HUES48 (cell line): ENCODE data around the gene ZNF580.

Experiments used
- H3K27ac ChIP-seq: one replicate; pipeline ENCODE4 v1.7.0; 2013; ENCODE audit warnings: low read depth, low read length, inconsistent platforms
- H3K27me3 ChIP-seq: 2 replicates; pipeline ENCODE4 v1.6.1; 2013; ENCODE audit warnings: mild to moderate bottlenecking, low read length; ENCODE audit not compliant: control insufficient read depth, insufficient read depth
- H3K36me3 ChIP-seq: 2 replicates; pipeline ENCODE4 v1.6.1; 2013; ENCODE audit warnings: low read length; ENCODE audit not compliant: control insufficient read depth, insufficient read depth
- H3K4me1 ChIP-seq: 2 replicates; pipeline ENCODE4 v1.6.1; 2013; ENCODE audit warnings: mild to moderate bottlenecking, low read length; ENCODE audit not compliant: control insufficient read depth, insufficient read depth
- H3K4me3 ChIP-seq: 2 replicates; pipeline ENCODE4 v1.5.1; 2013; ENCODE audit warnings: mild to moderate bottlenecking, low read depth, low read length
- H3K9ac ChIP-seq: 2 replicates; pipeline ENCODE4 v1.6.1; 2013; ENCODE audit warnings: mild to moderate bottlenecking, low read depth, low read length, moderate library complexity
- H3K9me3 ChIP-seq: 2 replicates; pipeline ENCODE4 v1.6.1; 2013; ENCODE audit warnings: low read length; ENCODE audit not compliant: control insufficient read depth, insufficient read depth

The ZNF580 gene, protein sequence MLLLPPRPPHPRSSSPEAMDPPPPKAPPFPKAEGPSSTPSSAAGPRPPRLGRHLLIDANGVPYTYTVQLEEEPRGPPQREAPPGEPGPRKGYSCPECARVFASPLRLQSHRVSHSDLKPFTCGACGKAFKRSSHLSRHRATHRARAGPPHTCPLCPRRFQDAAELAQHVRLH

DNA sequence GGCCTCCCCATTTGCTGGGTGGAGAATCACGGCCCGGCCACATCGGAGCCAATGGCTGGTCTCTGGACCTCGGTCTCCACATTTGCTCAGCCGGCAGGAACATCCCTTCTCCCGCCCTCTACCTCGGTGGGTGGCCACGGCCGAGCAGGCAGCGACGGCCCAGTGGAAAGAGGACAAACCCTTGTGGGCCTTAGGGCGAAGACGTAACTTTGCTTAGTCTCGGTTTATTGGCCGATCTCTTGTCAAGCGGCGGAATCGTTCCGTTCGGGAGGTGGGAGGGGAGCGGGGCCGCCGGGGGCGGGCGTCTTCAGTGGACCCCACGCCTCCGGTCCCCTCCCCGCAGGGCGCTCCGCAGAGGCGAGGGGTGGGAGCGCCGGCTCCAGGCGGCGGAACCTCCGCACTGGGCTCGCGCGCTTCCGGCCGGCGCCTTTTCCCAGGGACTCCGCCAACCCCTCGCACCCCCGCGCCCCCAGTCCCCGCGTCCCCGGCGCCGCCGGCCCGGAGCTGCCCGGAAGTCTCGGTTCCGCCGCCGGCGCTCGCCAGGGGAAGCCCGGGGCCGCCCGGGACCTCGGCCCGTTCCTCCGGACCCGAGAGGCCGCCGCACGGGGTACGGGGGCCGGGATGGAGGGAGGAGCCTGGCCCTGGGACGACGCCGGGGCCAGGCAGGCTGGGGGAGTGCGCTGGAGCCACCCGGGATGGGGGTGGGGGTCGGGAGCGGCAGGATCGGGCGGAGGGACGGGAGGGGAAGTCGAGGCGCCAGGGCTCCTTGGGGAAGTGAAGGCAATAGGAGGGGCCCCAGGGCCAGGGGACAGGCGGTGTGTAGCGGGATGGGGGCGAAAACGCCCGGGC, at the start of gene ZNF580:
Gene ZNF580 (plus strand): TSS at position 426 of the 849 bp plus-strand sequence. CDS start 1,507 bp downstream, outside the sequence.
- no peaks in the 10 kb centered on the region for H3K9me3 ChIP-seq
- H3K36me3 ChIP-seq: peaks cover 15% of the 10 kb centered on the region
- H3K27me3 ChIP-seq: no peaks in the 10 kb centered on the region
- peak within 1 kb of the TSS; percentile 76 for H3K4me3 ChIP-seq
- peak within 1 kb of the TSS; percentile 79 for H3K9ac ChIP-seq
- peaks cover 11% of the 10 kb centered on the region for H3K4me1 ChIP-seq
- peak within 1 kb of the TSS; percentile 90 for H3K27ac ChIP-seq

DNA sequence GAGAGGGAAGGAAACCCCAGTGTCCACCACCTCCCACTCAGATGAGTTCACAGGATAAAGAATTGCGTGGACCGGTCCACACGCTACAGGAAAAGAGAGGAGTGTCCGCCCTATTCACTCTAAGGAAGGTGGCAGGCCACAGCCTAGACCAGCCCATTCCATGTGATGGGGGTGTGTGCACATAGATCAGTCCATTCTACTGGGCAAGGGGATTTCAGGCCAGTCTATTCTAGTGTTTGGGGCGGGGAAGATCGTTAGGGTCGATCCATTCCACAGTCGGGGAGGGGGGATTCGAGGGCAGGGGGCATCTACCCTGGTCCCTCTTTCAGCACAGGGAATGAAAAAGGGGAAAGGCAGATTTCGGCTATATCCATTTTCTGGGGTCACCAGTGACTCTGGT, 49.2 kb upstream of the ZNF580 start:
- H3K9me3 ChIP-seq: no peaks in the 10 kb centered on the region
- no peak overlapping the region for H3K27ac ChIP-seq
- H3K27me3 ChIP-seq: peaks cover 3% of the 10 kb centered on the region
- H3K36me3 ChIP-seq: peaks cover 23% of the 10 kb centered on the region
- no peak overlapping the region for H3K4me3 ChIP-seq
- no peak overlapping the region for H3K9ac ChIP-seq
- peaks cover 14% of the 10 kb centered on the region for H3K4me1 ChIP-seq

DNA sequence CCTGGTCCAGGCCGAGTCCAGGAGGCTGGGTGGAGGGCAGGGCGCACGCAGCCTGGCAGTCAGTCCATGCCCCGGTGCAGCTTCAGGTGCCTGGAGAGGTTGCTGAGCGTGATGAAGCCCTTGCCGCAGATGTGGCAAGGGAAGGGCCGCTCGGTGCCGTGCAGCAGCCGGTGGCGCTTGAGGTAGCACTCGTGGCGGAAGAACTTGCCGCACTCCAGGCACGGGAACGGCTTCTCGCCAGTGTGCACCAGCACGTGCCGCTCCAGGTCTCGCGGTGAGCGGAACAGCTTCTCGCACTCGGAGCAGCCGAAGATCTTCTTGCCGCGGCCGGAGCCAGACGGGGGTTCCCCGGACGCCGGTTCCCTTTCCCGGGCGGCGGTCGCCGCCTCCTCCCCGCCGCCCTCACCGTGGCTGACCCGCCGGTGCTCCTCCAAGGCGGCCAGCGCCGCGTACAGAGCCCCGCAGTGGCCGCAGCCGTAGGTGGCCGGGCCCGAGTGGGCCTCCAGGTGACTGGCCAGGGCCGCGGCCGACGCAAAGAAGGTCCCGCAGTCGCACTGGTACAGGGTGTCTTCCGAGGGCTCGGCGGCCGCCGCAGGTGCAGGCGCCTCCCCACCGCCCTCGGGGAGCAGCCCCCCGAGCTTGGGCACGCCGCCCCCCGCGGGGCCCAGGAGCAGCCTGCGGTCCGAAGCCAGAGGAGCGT, 48.3 kb upstream of the ZNF580 start:
- Histone ChIP-seq H3K4me3 (no peak overlapping the region), H3K36me3 (peaks cover 29% of the 10 kb centered on the region)

DNA sequence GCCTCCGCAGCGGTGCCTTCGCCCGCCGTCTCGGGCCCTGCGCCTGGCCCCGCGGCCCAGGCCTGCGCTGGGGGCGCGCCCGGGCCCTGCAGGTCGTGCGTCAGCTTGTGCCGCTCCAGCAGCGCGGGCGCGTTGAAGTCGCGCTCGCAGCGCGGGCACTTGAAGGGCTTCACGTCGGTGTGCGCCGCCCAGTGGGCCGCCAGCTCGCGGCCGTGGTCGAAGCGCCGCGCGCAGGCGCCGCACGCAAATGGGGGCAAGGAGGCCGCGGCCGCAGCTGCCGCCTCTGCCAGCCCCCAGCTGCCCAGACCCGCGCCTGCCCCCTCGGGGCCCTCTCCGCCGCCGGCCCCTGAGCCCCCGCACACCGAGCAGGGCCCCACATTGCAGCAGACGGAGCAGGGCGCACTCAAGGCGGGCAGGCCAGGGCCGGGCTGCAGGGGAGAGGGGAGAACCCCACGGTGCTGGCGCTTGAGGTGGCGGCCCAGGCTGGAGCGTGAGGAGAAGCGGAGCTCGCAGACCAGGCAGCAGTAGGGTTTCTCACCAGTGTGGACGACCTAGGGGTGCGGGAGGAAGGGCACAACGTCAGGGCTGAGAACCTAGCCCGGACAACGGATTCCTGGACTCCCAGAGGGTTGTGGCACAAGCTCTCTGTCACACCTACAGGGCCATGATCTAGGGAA, 47.6 kb upstream of the ZNF580 start:
- no peak overlapping the region for H3K4me3 ChIP-seq
- H3K36me3 ChIP-seq: peaks cover 29% of the 10 kb centered on the region
- H3K27me3 ChIP-seq: no peaks in the 10 kb centered on the region
- no peak overlapping the region for H3K9ac ChIP-seq
- H3K4me1 ChIP-seq: peaks cover 12% of the 10 kb centered on the region; the same call in 1 of the 2 replicates
- H3K27ac ChIP-seq: no peak overlapping the region
- no peaks in the 10 kb centered on the region for H3K9me3 ChIP-seq

More for the DNA sequence above, 48.3 kb upstream of the ZNF580 start:
- no peaks in the 10 kb centered on the region for H3K9me3 ChIP-seq
- peaks cover 9% of the 10 kb centered on the region; the same call in 1 of the 2 replicates for H3K4me1 ChIP-seq
- H3K27me3 ChIP-seq: no peaks in the 10 kb centered on the region
- H3K9ac ChIP-seq: no peak overlapping the region
- no peak overlapping the region for H3K27ac ChIP-seq

DNA sequence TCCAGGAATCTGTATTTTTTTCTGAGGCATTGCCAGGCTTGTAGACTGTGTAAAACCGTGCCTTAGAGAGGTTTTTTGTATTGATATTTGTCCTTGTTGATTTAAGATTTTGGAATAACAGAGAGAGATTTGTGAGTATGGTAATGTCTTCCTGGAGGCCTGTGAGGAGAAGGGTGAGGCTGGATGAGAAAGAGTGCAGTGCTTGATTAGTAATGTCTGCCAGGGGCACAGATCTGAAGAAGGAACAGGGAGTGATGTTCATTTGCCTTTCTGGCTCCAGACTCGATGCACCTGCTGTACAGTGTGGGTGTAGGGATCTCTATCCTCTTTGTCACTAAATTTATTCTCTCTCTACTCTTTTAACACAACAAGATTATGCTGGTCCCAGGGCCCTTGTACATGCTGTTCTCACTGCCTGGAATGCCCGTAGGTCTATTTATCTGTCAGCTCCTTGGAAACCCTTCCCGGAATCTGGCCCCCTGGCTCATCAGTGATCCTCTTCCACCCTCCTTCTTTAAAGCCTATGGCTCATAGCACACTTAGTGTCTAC, 45.7 kb upstream of the ZNF580 start:
- Histone ChIP-seq H3K4me1 (peaks cover 11% of the 10 kb centered on the region), H3K27ac (no peak overlapping the region), H3K27me3 (no peaks in the 10 kb centered on the region), H3K36me3 (peaks cover 29% of the 10 kb centered on the region), H3K4me3 (no peak overlapping the region), H3K9me3 (no peaks in the 10 kb centered on the region), H3K9ac (no peak overlapping the region)

DNA sequence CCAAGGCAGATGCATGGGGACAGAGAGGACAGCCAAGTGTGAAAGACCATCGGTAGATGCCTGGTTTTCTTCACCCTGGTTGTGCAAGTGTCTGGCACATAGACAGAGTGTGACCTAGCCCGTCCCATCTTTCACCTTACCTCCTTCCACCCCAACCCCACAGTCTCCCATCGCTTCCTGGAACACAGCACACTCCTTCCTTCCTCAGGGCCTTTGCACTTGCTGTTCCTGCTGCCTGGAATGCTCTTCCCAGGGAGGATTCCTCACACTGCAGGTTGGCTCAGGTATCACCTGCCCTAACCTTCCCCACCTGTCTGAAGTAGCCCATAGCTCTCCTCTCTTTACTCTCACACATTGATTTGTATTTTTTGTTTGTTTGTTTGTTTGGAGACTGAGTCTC, 44.5 kb upstream of the ZNF580 start:
- peaks cover 13% of the 10 kb centered on the region for H3K4me1 ChIP-seq
- H3K4me3 ChIP-seq: no peak overlapping the region
- H3K27ac ChIP-seq: no peak overlapping the region
- H3K9ac ChIP-seq: no peak overlapping the region
- H3K36me3 ChIP-seq: peaks cover 29% of the 10 kb centered on the region
- H3K27me3 ChIP-seq: no peaks in the 10 kb centered on the region
- H3K9me3 ChIP-seq: no peaks in the 10 kb centered on the region

DNA sequence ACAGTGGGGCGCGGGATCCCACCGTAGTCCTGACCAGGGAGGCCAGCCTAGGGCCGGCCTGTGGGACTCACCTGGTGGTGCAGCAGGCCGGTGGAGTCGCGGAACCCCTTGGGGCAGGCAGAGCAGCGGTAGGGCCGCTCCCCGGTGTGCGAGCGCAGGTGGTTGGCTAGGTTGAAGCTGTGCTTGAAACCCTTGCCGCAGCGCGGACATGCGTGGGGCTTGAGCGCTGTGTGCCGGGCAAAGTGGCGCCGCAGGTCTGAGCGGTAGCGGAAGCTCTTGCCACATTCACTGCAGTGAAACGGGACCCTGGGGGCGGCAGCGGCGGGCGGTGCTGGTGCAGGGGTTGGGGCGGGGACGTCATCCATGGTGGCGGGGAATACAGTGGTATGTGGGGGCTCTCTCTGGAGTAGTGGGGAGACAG, 43.3 kb upstream of the ZNF580 start:
- H3K4me1 ChIP-seq: peaks cover 13% of the 10 kb centered on the region
- no peaks in the 10 kb centered on the region for H3K27me3 ChIP-seq
- H3K27ac ChIP-seq: no peak overlapping the region
- no peaks in the 10 kb centered on the region for H3K9me3 ChIP-seq
- no peak overlapping the region for H3K4me3 ChIP-seq
- no peak overlapping the region for H3K9ac ChIP-seq
- peaks cover 25% of the 10 kb centered on the region for H3K36me3 ChIP-seq

DNA sequence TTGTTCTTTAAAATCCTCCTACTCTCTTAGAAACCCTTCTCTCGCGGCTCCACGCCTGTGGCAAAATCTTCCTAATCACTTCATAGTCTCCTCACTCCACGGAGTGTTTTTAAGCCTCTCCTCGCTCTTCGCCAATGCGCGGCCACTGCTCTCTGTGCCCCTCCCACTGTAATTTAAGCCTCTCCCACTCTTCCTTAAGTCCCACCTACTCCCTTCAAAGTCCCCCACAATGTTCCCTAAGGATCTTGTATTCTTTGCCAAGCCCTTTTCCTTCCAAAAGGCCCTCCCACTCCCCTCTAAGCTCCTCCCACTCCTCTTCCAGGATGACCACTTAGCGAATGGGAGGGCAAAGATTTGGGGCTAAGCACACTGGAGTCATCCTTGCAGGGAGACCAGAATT, 42.8 kb upstream of the ZNF580 start:
- Histone ChIP-seq H3K4me3 (peak overlapping the region; percentile 91; the same call in 1 of the 2 replicates), H3K27me3 (no peaks in the 10 kb centered on the region), H3K27ac (no peak overlapping the region), H3K4me1 (peaks cover 13% of the 10 kb centered on the region), H3K9me3 (no peaks in the 10 kb centered on the region), H3K36me3 (peaks cover 25% of the 10 kb centered on the region), H3K9ac (no peak overlapping the region)

DNA sequence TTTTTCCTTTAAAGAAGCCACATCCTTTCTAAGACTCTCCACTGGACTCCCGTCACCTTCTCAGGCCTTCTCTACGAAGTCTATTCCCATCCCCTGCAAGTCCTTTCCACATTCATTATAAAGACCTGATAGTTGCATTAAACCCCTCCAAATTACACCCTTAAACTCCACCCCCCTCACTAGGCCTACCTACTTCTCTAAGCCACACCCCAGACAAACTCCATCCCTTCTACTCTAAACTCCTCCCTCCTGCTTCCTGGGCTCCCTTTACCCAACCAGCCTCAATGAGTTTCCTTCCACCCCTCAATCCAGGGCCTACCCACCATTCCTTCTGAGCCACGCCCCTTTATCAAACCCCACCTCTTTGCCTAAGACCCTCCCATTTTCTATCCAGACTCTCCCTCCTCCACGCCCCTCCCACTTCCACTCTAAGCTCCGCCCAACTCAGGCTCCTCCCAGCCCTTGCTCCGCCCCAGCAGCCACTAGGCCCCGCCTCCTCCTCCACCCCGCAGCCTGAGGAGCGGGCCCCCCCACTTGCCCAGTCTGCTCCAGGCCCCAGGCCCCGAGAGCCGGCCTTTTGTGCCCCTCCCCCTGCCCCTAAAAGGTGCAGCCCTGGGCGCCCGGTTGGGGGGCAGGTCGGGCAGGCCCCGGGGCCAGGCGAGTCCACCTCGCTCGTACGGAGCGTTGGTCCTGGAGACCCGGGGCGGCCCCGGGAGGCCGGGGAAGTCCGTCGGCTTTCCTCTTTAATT, 41.9 kb upstream of the ZNF580 start:
- Histone ChIP-seq H3K27me3 (no peaks in the 10 kb centered on the region), H3K9me3 (no peaks in the 10 kb centered on the region), H3K4me3 (peak overlapping the region; percentile 91), H3K27ac (peak overlapping the region; percentile 100), H3K36me3 (peaks cover 25% of the 10 kb centered on the region), H3K9ac (peak overlapping the region; percentile 92), H3K4me1 (peaks cover 13% of the 10 kb centered on the region)

DNA sequence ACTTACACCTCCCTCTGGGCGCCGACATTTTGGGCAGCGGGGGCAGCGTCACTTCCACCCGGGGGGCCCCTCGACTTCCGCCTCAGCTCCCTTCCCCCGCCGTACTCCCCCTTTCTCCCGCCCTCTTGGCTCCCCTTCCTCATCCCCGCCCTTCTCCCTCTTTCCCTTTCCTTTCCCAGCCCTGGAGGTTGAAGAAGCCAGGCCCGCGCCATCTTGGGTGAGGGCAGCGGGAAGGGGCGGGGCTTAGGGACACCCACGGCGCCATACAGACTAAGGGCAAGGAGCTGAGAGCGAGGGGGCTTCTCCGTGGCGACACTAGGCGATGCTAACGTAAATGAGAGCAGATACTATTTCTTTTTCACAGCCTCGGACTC, 41.3 kb upstream of the ZNF580 start, which contains the start of gene FIZ1:
Gene FIZ1 (minus strand): TSS at position 50 of the 374 bp plus-strand sequence. CDS start 1,652 bp downstream, outside the sequence.
- peak within 1 kb of the TSS; percentile 95 for H3K9ac ChIP-seq
- no peaks in the 10 kb centered on the region for H3K9me3 ChIP-seq
- peaks cover 25% of the 10 kb centered on the region for H3K36me3 ChIP-seq
- peaks cover 13% of the 10 kb centered on the region for H3K4me1 ChIP-seq
- H3K27me3 ChIP-seq: no peaks in the 10 kb centered on the region
- H3K27ac ChIP-seq: peak within 1 kb of the TSS; percentile 100
- peak within 1 kb of the TSS; percentile 91 for H3K4me3 ChIP-seq
